GM23338 (cell line): ENCODE measurements around the gene NMRK2.
"Not testable (repeated sequence)": the region's sequence is repeated elsewhere in the genome, so short reads cannot be mapped to it uniquely, and the experiment has no call there.

Source experiments
- CTCF ChIP-seq, 2 experiments: fragments of 200-600 bp in 1 of 2; sonication (generic) in 1 of 2; conservative IDR thresholded peaks; 2 replicates each; pipeline versions ENCODE4 v1.5.1 to v1.6.1; 2016 to 2017; ENCODE audit warnings: antibody characterized with exemption in 2 of 2, low read depth in 2 of 2, mild to moderate bottlenecking in 2 of 2, moderate library complexity in 1 of 2
- EZH2 ChIP-seq: fragments of 200-600 bp; sonication (generic); IDR thresholded peaks from one replicate; pipeline ENCODE4 v1.8.0; 2017; ENCODE audit warnings: antibody characterized with exemption, mild to moderate bottlenecking, low read depth; ENCODE audit not compliant: unreplicated experiment
- ZNF331 ChIP-seq: fragments of 250-450 bp; sonication (Bioruptor Pico); IDR thresholded peaks from 2 replicates; pipeline ENCODE4 v1.5.0; 2020; ENCODE audit warnings: low read depth, mild to moderate bottlenecking, moderate library complexity
- TF ChIP-seq, protein P1 (sequence below): IDR thresholded peaks from one replicate; pipeline ENCODE4 v1.6.1; 2018; ENCODE audit warnings: antibody characterized with exemption; ENCODE audit not compliant: unreplicated experiment

- TF ChIP-seq CTCF (conservative IDR thresholded peaks at IDR 0.05; ENCODE audit: low read depth in 2 of 2); EZH2; ZNF331 (CRISPR knock-in tag): not testable (repeated sequence)
- TF ChIP-seq, protein P1, sequence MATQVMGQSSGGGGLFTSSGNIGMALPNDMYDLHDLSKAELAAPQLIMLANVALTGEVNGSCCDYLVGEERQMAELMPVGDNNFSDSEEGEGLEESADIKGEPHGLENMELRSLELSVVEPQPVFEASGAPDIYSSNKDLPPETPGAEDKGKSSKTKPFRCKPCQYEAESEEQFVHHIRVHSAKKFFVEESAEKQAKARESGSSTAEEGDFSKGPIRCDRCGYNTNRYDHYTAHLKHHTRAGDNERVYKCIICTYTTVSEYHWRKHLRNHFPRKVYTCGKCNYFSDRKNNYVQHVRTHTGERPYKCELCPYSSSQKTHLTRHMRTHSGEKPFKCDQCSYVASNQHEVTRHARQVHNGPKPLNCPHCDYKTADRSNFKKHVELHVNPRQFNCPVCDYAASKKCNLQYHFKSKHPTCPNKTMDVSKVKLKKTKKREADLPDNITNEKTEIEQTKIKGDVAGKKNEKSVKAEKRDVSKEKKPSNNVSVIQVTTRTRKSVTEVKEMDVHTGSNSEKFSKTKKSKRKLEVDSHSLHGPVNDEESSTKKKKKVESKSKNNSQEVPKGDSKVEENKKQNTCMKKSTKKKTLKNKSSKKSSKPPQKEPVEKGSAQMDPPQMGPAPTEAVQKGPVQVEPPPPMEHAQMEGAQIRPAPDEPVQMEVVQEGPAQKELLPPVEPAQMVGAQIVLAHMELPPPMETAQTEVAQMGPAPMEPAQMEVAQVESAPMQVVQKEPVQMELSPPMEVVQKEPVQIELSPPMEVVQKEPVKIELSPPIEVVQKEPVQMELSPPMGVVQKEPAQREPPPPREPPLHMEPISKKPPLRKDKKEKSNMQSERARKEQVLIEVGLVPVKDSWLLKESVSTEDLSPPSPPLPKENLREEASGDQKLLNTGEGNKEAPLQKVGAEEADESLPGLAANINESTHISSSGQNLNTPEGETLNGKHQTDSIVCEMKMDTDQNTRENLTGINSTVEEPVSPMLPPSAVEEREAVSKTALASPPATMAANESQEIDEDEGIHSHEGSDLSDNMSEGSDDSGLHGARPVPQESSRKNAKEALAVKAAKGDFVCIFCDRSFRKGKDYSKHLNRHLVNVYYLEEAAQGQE: not testable (repeated sequence)
Measured at GRCh38 chr19:3952755-3953276, 19.9 kb downstream of the NMRK2 start.
